ENCODE results near the gene CPNE1.

The CPNE1 gene

GRCh38 chr20:35582131-35582530 lies 82.6 kb downstream of the CPNE1 start:
- TF ChIP-seq ZFX (IDR thresholded peaks at IDR 0.05; ENCODE audit: borderline replicate concordance), result no peak
- TF ChIP-seq, protein P1, sequence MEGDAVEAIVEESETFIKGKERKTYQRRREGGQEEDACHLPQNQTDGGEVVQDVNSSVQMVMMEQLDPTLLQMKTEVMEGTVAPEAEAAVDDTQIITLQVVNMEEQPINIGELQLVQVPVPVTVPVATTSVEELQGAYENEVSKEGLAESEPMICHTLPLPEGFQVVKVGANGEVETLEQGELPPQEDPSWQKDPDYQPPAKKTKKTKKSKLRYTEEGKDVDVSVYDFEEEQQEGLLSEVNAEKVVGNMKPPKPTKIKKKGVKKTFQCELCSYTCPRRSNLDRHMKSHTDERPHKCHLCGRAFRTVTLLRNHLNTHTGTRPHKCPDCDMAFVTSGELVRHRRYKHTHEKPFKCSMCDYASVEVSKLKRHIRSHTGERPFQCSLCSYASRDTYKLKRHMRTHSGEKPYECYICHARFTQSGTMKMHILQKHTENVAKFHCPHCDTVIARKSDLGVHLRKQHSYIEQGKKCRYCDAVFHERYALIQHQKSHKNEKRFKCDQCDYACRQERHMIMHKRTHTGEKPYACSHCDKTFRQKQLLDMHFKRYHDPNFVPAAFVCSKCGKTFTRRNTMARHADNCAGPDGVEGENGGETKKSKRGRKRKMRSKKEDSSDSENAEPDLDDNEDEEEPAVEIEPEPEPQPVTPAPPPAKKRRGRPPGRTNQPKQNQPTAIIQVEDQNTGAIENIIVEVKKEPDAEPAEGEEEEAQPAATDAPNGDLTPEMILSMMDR (IDR thresholded peaks at IDR 0.05), result no peak
- no peak overlapping the region for H3K27ac ChIP-seq

DNA sequence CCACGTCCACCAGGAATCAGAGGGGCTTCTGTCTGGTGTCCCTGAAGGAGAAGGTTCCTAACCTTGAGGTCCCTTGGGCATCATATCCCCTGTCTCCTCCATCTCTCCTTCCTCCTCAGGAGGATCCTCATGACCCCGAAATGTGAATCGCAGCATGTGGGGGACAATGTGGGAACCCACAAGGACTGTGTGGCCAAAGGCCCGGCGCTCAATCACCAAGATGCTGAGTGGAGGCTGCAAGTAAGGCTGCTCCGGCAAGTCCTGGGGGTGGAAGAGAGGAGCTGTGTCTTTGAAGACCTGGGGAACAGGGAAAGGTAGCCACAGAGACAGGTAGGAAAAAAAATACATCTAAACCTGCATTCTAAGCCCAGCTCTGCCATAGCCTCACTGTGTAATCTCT lies 85.5 kb downstream of the CPNE1 start:
- TF ChIP-seq, protein P1 (IDR thresholded peaks at IDR 0.05), result no peak
- TF ChIP-seq ZFX (IDR thresholded peaks at IDR 0.05; ENCODE audit: borderline replicate concordance), result no peak

DNA sequence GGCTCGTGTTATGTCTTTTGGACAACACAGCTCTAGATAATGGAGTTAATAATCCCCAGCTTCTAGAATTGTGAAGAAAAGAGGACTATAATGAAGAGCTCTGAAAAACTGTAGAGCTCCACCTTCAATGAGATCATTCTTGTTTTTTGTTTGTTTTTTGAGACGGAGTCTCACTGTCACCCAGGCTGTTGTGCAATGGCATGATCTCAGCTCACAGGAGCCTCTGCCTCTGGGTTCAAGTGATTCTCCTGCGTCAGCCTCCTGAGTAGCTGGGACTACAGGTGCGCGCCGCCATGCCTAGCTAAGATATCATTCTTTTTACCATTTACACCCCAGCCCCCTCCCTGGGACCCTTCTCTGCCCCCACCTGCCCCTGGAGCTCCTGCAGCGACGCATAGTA lies 86.2 kb downstream of the CPNE1 start:
- TF ChIP-seq, protein P1 (IDR thresholded peaks at IDR 0.05), result no peak
- no peak overlapping the region for H3K27ac ChIP-seq

More for the DNA sequence above, 85.5 kb downstream of the CPNE1 start:
- H3K27ac ChIP-seq, result no peak overlapping the region

GRCh38 chr20:35576816-35577215 lies 87.9 kb downstream of the CPNE1 start:
- TF ChIP-seq ZFX (IDR thresholded peaks at IDR 0.05; ENCODE audit: borderline replicate concordance), result no peak
- TF ChIP-seq, protein P1 (IDR thresholded peaks at IDR 0.05), result no peak

More at GRCh38 chr20:35576816-35577215, 87.9 kb downstream of the CPNE1 start:
- H3K27ac ChIP-seq, result no peak overlapping the region
